Common myeloid progenitor, CD34-positive (primary cell): ENCODE measurements around the gene NR2C2.

Source experiments
- CTCF ChIA-PET: fragments of 350-600 bp; sonication (Branson Sonifier 250); formaldehyde crosslinking; loops from one replicate; lab custom pipeline; 2021; ENCODE audit warnings: antibody characterized with exemption; lab: Charles Lee
- POLR2A ChIA-PET: fragments of 350-600 bp; sonication (Branson Sonifier 250); formaldehyde crosslinking; loops from one replicate; lab custom pipeline; 2021; ENCODE audit warnings: antibody characterized with exemption; lab: Charles Lee
- DNase-seq, 3 donors: peaks; one replicate each; pipeline versions ENCODE4 v3.0.0 to v3.0.0-alpha.2; 2013
- H3K27ac ChIP-seq, 2 experiments: 1 replicate in 1 of 2; 2 replicates in 1 of 2; pipeline ENCODE4 v1.7.0; 2013; ENCODE audit warnings: inconsistent platforms in 2 of 2, low read length in 2 of 2, mild to moderate bottlenecking in 2 of 2, low read depth in 1 of 2, moderate library complexity in 1 of 2; ENCODE audit not compliant: severe bottlenecking in 2 of 2, insufficient read depth in 1 of 2, poor library complexity in 1 of 2
- H3K27me3 ChIP-seq, 5 experiments: replicated peaks in 2 of 5; 1 replicate in 3 of 5; 2 replicates in 2 of 5; pipeline versions ENCODE4 v1.6.1 to v1.7.0; 2013; ENCODE audit warnings: low read length in 4 of 5, mild to moderate bottlenecking in 2 of 5, moderate library complexity in 2 of 5, inconsistent platforms in 1 of 5; ENCODE audit not compliant: insufficient read depth in 5 of 5, control insufficient read depth in 4 of 5
- H3K36me3 ChIP-seq, 4 experiments: 1 replicate in 2 of 4; 2 replicates in 2 of 4; pipeline versions ENCODE4 v1.6.1 to v1.7.0; 2013; ENCODE audit warnings: low read length in 3 of 4, control low read depth in 1 of 4, mild to moderate bottlenecking in 1 of 4; ENCODE audit not compliant: control insufficient read depth in 4 of 4, insufficient read depth in 4 of 4
- H3K4me1 ChIP-seq, 4 experiments: 1 replicate in 3 of 4; 2 replicates in 1 of 4; pipeline versions ENCODE4 v1.6.1 to v1.7.1; 2013; ENCODE audit warnings: low read length in 3 of 4, mild to moderate bottlenecking in 3 of 4, control low read depth in 1 of 4, inconsistent platforms in 1 of 4, moderate library complexity in 1 of 4; ENCODE audit not compliant: control insufficient read depth in 4 of 4, insufficient read depth in 4 of 4; ENCODE audit errors: control extremely low read depth in 1 of 4
- H3K4me3 ChIP-seq, 7 experiments: 1 replicate in 4 of 7; 2 replicates in 3 of 7; pipeline versions ENCODE4 v1.5.1 to v1.7.0; 2013; ENCODE audit warnings: mild to moderate bottlenecking in 7 of 7, low read length in 6 of 7, moderate library complexity in 6 of 7, inconsistent platforms in 2 of 7, low read depth in 2 of 7, control low read depth in 1 of 7; ENCODE audit not compliant: insufficient read depth in 4 of 7, control insufficient read depth in 1 of 7; ENCODE audit errors: extremely low read depth in 1 of 7
- H3K9me3 ChIP-seq, 5 experiments: 1 replicate in 4 of 5; 2 replicates in 1 of 5; pipeline versions ENCODE4 v1.6.1 to v1.7.1; 2013; ENCODE audit warnings: low read length in 4 of 5, mild to moderate bottlenecking in 2 of 5, inconsistent platforms in 1 of 5, low read depth in 1 of 5, moderate library complexity in 1 of 5; ENCODE audit not compliant: control insufficient read depth in 4 of 5, insufficient read depth in 2 of 5; ENCODE audit errors: control extremely low read depth in 1 of 5
- WGBS: methylation state at CpG from one replicate; pipeline ENCODE4 v1.1.5; 2013; ENCODE audit not compliant: insufficient coverage; 5-methylcytosine and 5-hydroxymethylcytosine counted together

The NR2C2 gene

GRCh38 chr3:15055019-15055557 is 107.7 kb downstream of the NR2C2 start:
- no peak overlapping the region for H3K27ac ChIP-seq
- WGBS, result 100% methylated on average over 5 of the region's 8 CpGs
- peak in 1 of 3 donors; percentile 22 for DNase-seq
- POLR2A ChIA-PET, result no interaction called here
- peaks cover 0 to 3% (median 1%) of the 10 kb centered on the region in 4 experiments for H3K4me1 ChIP-seq
- CTCF ChIA-PET, result no interaction called here
- H3K36me3 ChIP-seq, result peaks cover 7 to 73% (median 50%) of the 10 kb centered on the region in 4 experiments
- no peaks in the 10 kb centered on the region for H3K9me3 ChIP-seq
- H3K4me3 ChIP-seq, result no peak overlapping the region
- H3K27me3 ChIP-seq, result no peaks in the 10 kb centered on the region

- no peak for DNase-seq
- CTCF ChIA-PET, result interaction anchor here (1.8 kb wide), 1 partner anchor 11 kb away, joined by 4 read pairs; no protein-coding TSS in a partner anchor
- H3K36me3 ChIP-seq, result peaks cover 7 to 58% (median 40%) of the 10 kb centered on the region in 4 experiments
- H3K27me3 ChIP-seq, result no peaks in the 10 kb centered on the region
- POLR2A ChIA-PET, result no interaction called here
- H3K9me3 ChIP-seq, result no peaks in the 10 kb centered on the region
- peaks cover 0 to 2% (median 0%) of the 10 kb centered on the region in 4 experiments for H3K4me1 ChIP-seq
- H3K4me3 ChIP-seq, result no peak overlapping the region
- no peak overlapping the region for H3K27ac ChIP-seq
- WGBS, result 96% methylated on average over 16 of the region's 19 CpGs
These were observed 109.5 kb downstream of the NR2C2 start for GRCh38 chr3:15056676-15057404.

DNA sequence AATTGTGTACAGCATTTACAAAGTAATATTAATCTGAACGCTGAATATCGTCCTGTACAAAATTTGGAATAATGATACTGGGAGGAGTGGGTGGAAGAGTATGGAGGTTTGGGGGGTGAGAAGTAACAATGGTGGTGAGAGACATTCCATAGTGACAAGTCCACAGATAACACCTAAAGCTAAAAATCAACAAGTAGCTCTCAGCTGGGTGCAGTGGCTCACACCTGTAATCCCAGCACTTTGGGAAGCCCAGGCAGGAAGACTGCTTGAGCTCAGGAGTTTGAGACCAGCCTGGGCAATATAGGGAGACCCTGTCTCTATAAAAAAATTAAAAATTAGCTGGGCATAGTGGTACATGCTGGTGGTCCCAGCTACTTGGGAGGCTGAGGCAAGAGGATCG is 112.6 kb downstream of the NR2C2 start:
- 100% methylated on average over 1 of the region's 3 CpGs for WGBS

GRCh38 chr3:15063238-15063637 is 115.9 kb downstream of the NR2C2 start:
- H3K27ac ChIP-seq, result no peak overlapping the region

More for the DNA sequence above, 112.6 kb downstream of the NR2C2 start:
- Histone ChIP-seq H3K9me3 (no peaks in the 10 kb centered on the region), H3K36me3 (peaks cover 7 to 43% (median 28%) of the 10 kb centered on the region in 4 experiments), H3K27me3 (no peaks in the 10 kb centered on the region), H3K4me1 (peaks cover 0 to 17% (median 15%) of the 10 kb centered on the region in 4 experiments), H3K4me3 (no peak overlapping the region), H3K27ac (no peak overlapping the region)
- ChIA-PET POLR2A (no interaction called here), CTCF (interaction anchor here (1.6 to 1.9 kb wide), 3 partner anchors 10 to 134 kb away, joined by 3 to 9 read pairs (median 4); no protein-coding TSS in a partner anchor)
- no peak for DNase-seq

DNA sequence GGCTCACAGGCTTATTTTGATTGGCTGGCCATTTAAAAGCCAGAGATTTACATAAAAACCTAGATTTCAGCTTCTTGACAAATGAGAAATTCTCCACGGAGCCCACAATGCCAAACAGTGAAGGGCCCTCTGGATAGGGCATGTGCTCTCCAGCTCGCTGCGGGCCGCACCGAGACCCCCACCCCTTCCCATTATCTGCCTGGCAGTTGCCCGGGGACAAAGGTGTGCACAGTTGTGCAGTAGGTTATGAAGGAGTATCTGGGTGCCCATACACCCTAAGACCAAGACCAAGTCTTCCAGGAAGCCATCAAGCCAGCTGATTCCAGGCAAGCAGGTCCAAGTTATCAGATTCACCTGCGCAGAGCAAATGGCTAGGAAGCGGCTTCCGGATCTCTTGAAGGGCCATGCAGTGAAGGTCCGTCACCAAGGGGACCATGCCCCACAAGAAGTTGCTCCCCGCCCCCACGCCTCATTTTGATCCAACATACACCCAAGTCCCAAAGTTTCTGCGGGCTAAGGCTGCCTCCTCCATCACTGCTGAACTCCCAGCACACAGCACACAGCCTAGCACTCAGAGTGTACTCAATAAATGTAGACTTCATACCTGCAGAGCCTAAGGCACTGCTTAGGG is 116.4 kb downstream of the NR2C2 start:
- H3K9me3 ChIP-seq, result no peaks in the 10 kb centered on the region
- POLR2A ChIA-PET, result interaction anchor here (1.2 kb wide), 1 partner anchor 13 kb away, joined by 3 read pairs; no protein-coding TSS in a partner anchor
- H3K27me3 ChIP-seq, result no peaks in the 10 kb centered on the region
- no peak for DNase-seq
- peaks cover 0 to 21% (median 16%) of the 10 kb centered on the region in 4 experiments for H3K4me1 ChIP-seq
- CTCF ChIA-PET, result interaction anchor here (0.8 to 3.1 kb wide), 2 partner anchors 12 to 61 kb away, joined by 3 to 18 read pairs; no protein-coding TSS in a partner anchor
- peak overlapping the region in 1 of 2 experiments; percentile 85 for H3K27ac ChIP-seq
- 97% methylated on average over 5 of the region's 13 CpGs for WGBS
- peak overlapping the region; percentile 81 to 95 (median 84) for H3K4me3 ChIP-seq
- H3K36me3 ChIP-seq, result peaks cover 2 to 16% (median 4%) of the 10 kb centered on the region in 4 experiments

More at GRCh38 chr3:15063238-15063637, 115.9 kb downstream of the NR2C2 start:
- peaks cover 4 to 21% (median 9%) of the 10 kb centered on the region in 4 experiments for H3K36me3 ChIP-seq
- H3K4me3 ChIP-seq, result peak overlapping the region in 1 of 7 experiments; percentile 95
- POLR2A ChIA-PET, result no interaction called here
- H3K9me3 ChIP-seq, result no peaks in the 10 kb centered on the region
- H3K4me1 ChIP-seq, result peaks cover 0 to 21% (median 16%) of the 10 kb centered on the region in 4 experiments
- CTCF ChIA-PET, result interaction anchor here (3.1 kb wide), 1 partner anchor 11 kb away, joined by 18 read pairs; no protein-coding TSS in a partner anchor
- H3K27me3 ChIP-seq, result no peaks in the 10 kb centered on the region
- 96% methylated on average over 4 of the region's 4 CpGs for WGBS
- DNase-seq, result no peak

DNA sequence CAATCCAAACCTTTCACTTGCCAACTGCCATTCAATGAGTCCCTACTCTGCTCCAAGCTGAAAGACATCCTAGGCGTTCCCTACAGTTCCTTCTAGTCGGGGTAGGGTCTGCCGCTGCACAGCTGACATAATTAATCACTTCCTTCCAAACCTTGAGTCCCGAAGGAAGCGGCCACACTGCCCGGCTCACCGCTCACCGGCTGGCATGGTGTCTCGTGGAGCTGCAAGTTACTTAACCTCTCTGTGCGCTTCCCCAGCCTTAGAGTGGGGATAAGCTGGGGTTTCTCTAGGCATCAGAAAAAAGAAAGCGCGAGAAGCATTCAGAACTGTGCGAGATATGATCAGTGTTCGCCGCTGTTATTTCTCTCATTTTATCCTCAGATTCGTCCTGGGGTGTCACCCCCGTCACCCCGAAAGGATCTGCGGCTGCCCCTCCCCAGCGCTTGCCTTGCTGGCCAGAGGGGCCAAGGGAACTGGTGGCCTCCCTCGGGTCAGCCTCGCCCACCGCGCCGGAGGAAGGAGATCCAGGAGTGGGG is 117.0 kb downstream of the NR2C2 start:
- ChIA-PET CTCF (interaction anchor here (0.8 to 3.1 kb wide), 2 partner anchors 12 to 62 kb away, joined by 3 to 18 read pairs; no protein-coding TSS in a partner anchor), POLR2A (interaction anchor here (1.2 to 1.5 kb wide), 2 partner anchors 11 to 13 kb away, joined by 3 read pairs; no protein-coding TSS in a partner anchor)
- under 1% methylated on average over 19 of the region's 25 CpGs for WGBS
- H3K4me1 ChIP-seq, result peaks cover 0 to 21% (median 16%) of the 10 kb centered on the region in 4 experiments
- H3K9me3 ChIP-seq, result no peaks in the 10 kb centered on the region
- peak overlapping the region; percentile 54 to 85 for H3K27ac ChIP-seq
- peak; percentile 6 to 48 (median 40) for DNase-seq
- H3K4me3 ChIP-seq, result peak overlapping the region; percentile 81 to 95 (median 84)
- no peaks in the 10 kb centered on the region for H3K27me3 ChIP-seq
- H3K36me3 ChIP-seq, result peaks cover 0 to 10% (median 2%) of the 10 kb centered on the region in 4 experiments
